Tibial artery (tissue), 4 donors: ENCODE measurements around the gene GBX1.

Source experiments
- DNase-seq, 2 donors: peaks; one replicate each; pipeline ENCODE4 v3.0.0-alpha.2; 2019
- H3K27ac ChIP-seq, 2 donors: fragments of 200-600 bp; sonication (generic) in 1 of 2; 1 replicate in 1 of 2; 2 replicates in 1 of 2; pipeline ENCODE4 v1.5.1; 2018 to 2019; ENCODE audit warnings: mild to moderate bottlenecking in 1 of 2
- H3K27me3 ChIP-seq, 2 donors: fragments of 200-600 bp; sonication (generic) in 1 of 2; one replicate each; pipeline versions ENCODE4 v1.5.1 to v1.6.0; 2016 to 2019
- H3K36me3 ChIP-seq, 3 donors: fragments of 200-600 bp; sonication (generic) in 2 of 3; one replicate each; pipeline ENCODE4 v1.5.1; 2016 to 2019; ENCODE audit warnings: mild to moderate bottlenecking in 2 of 3
- H3K4me1 ChIP-seq, 4 donors: fragments of 200-600 bp; sonication (generic) in 2 of 4; 1 replicate in 3 of 4; 2 replicates in 1 of 4; pipeline ENCODE4 v1.5.1; 2016 to 2019
- H3K4me3 ChIP-seq, 2 donors: fragments of 200-600 bp; sonication (generic) in 1 of 2; 1 replicate in 1 of 2; 2 replicates in 1 of 2; pipeline ENCODE4 v1.5.1; 2018 to 2019; ENCODE audit warnings: mild to moderate bottlenecking in 2 of 2
- H3K9me3 ChIP-seq, 3 donors: fragments of 200-600 bp; sonication (generic) in 1 of 3; one replicate each; pipeline ENCODE4 v1.5.1; 2016 to 2019
- intact Hi-C: fragments of 100-400 bp; cut with DNase I; formaldehyde crosslinking; loops from one replicate; pipeline ENCODE4 v1.15.0; 2023; ENCODE audit warnings: low total_unique reads
- TF ChIP-seq, protein P1 (sequence below), 2 experiments: fragments of 200-600 bp in 1 of 2; fragments of 450-650 bp in 1 of 2; IDR thresholded peaks; one replicate each; pipeline ENCODE4 v1.5.1; 2017 to 2019; ENCODE audit warnings: antibody characterized with exemption in 2 of 2, mild to moderate bottlenecking in 1 of 2, moderate library complexity in 1 of 2

Gene GBX1

DNA sequence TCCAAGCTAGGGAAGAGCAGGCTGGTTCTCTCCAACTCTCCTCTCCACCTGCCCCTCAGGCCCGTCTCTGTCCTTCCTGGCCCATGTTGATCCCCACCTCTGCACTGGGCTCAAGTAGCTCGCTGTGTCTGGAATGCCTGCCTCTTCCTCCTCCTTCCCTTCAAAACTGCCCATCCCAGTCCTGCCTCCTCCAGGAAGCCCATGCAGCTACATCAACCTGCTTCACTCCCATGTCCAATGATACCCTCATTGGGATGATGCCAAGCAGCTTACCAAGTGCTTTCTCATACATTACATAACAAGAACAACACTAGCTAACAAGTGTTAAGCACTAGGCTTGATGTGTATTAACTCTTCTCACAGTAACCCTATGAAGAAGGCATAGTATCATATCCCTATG lies 11.3 kb upstream of the GBX1 start:
- H3K4me1 ChIP-seq, result no peaks in the 10 kb centered on the region
- peaks cover 0 to 69% of the 10 kb centered on the region in 2 donors for H3K27me3 ChIP-seq
- H3K36me3 ChIP-seq, result no peaks in the 10 kb centered on the region
- TF ChIP-seq, protein P1, sequence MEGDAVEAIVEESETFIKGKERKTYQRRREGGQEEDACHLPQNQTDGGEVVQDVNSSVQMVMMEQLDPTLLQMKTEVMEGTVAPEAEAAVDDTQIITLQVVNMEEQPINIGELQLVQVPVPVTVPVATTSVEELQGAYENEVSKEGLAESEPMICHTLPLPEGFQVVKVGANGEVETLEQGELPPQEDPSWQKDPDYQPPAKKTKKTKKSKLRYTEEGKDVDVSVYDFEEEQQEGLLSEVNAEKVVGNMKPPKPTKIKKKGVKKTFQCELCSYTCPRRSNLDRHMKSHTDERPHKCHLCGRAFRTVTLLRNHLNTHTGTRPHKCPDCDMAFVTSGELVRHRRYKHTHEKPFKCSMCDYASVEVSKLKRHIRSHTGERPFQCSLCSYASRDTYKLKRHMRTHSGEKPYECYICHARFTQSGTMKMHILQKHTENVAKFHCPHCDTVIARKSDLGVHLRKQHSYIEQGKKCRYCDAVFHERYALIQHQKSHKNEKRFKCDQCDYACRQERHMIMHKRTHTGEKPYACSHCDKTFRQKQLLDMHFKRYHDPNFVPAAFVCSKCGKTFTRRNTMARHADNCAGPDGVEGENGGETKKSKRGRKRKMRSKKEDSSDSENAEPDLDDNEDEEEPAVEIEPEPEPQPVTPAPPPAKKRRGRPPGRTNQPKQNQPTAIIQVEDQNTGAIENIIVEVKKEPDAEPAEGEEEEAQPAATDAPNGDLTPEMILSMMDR (IDR thresholded peaks at IDR 0.05), result no peak
- no peak for DNase-seq
- no peak overlapping the region for H3K4me3 ChIP-seq
- intact Hi-C loops, result no loop called here
- no peaks in the 10 kb centered on the region for H3K9me3 ChIP-seq
- no peak overlapping the region for H3K27ac ChIP-seq

DNA sequence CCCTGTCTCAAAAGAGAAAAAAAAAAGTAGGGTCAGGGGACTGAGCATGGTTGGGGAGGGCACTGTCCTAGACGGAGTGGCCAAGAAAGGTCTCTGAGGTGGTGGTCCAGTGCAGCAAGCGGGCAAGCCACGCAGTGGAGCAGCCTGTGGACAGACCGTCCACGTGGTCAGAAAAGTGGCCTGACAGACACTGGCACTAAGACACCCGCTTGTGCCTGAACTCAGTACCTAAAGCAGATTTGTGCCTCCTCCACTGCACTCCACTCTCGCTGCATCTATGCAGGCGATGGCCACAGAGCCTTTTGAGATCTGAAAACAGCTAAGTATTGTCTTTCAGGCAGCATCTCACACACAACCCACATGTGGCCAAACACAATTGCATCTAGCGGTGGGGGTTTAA lies 10.7 kb upstream of the GBX1 start:
- Histone ChIP-seq H3K4me3 (no peak overlapping the region), H3K4me1 (no peaks in the 10 kb centered on the region), H3K9me3 (no peaks in the 10 kb centered on the region), H3K36me3 (no peaks in the 10 kb centered on the region), H3K27ac (no peak overlapping the region), H3K27me3 (peaks cover 0 to 75% of the 10 kb centered on the region in 2 donors)
- DNase-seq, result peak in 1 of 2 donors; percentile 51
- TF ChIP-seq, protein P1 (IDR thresholded peaks at IDR 0.05), result no peak
- intact Hi-C loops, result no loop called here

DNA sequence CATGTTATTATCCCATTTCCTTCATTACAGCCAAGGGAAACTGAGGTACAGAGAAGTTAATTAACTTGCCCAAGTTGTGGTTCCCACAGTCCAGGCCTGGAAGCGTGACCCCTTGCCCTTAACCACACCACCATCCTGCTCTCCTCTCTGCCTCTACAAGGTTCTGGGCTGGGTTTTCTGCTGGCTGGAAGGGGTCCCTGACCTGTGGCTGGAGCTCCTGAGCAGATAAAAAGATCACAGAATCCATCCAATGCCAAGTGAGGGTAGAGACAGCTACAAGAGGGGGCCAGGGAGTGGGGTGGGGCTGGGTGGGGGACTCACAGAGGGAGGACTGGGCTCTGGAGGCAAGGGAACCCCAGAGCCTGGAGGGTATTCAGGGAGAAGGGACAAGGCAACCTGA lies 9.8 kb upstream of the GBX1 start:
- no peaks in the 10 kb centered on the region for H3K4me1 ChIP-seq
- H3K36me3 ChIP-seq, result no peaks in the 10 kb centered on the region
- no peak overlapping the region for H3K4me3 ChIP-seq
- no peak for DNase-seq
- no peak overlapping the region for H3K27ac ChIP-seq
- intact Hi-C loops, result no loop called here
- H3K27me3 ChIP-seq, result peaks cover 0 to 82% of the 10 kb centered on the region in 2 donors
- TF ChIP-seq, protein P1 (IDR thresholded peaks at IDR 0.05), result no peak
- H3K9me3 ChIP-seq, result no peaks in the 10 kb centered on the region

DNA sequence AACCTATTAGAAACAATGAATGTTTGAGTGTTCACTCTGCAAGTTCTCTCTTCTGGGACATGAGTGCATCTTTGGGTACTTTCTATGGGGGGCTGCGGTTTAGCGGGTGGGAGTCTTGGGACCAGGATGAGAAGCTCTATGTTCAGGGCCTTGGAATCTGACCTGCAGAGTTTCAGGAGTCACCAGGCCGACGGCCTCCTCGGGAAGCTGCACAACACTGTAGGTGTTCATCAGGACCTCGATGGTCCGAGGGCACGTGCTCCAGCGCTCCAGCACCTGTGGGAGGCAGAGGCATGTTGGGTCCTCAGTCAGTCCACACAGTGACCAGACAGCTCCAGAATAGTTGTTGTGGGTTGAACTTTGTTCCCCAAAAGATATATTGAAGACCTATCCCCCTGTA lies 8.9 kb upstream of the GBX1 start:
- Histone ChIP-seq H3K9me3 (no peaks in the 10 kb centered on the region), H3K27me3 (peaks cover 0 to 81% of the 10 kb centered on the region in 2 donors), H3K36me3 (no peaks in the 10 kb centered on the region), H3K4me1 (no peaks in the 10 kb centered on the region), H3K27ac (no peak overlapping the region), H3K4me3 (no peak overlapping the region)
- TF ChIP-seq, protein P1 (IDR thresholded peaks at IDR 0.05), result no peak
- no peak for DNase-seq
- intact Hi-C loops, result no loop called here

DNA sequence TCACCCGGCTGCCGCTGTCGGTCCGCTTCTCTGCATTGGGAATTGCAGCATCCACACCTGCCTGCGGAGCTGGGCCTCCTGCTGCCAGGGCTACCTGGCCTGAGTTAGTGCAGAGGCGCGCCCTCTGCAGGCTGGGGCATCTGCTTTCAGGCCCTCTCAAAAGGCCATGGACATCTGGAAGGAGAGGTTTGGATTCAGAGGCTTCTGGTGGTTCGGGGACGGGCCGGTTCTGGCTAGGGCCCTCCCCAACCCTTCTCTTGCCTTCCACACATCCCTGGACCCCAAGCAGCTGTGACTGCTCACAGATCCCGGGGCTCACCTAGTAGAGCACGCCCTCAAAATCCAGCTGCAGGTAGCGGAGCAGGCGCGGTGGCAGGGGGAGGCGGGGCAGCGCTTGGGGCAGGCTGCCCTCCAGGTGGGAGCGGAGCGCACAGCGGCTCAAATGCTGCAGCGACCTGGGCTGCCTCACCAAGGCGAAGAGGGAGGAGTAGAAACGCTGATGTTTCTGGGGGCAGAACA lies 8.4 kb upstream of the GBX1 start:
- H3K9me3 ChIP-seq, result no peaks in the 10 kb centered on the region
- TF ChIP-seq, protein P1 (IDR thresholded peaks at IDR 0.05), result no peak
- no peaks in the 10 kb centered on the region for H3K4me1 ChIP-seq
- H3K4me3 ChIP-seq, result no peak overlapping the region
- intact Hi-C loops, result no loop called here
- H3K27ac ChIP-seq, result no peak overlapping the region
- DNase-seq, result peak in 1 of 2 donors; percentile 51
- peaks cover 0 to 80% of the 10 kb centered on the region in 2 donors for H3K27me3 ChIP-seq
- H3K36me3 ChIP-seq, result no peaks in the 10 kb centered on the region
